Measurements from ENCODE around the gene CBFB. TPM values are rescaled to one million over a fixed set of nuclear protein-coding genes. Genes with fewer than 3 reads are reported as not detected.

The CBFB gene
- total RNA-seq, 2 donors from 2014 or later: 25.7 to 49.3 TPM

- Histone ChIP-seq H3K9me3 (no peaks in the 10 kb centered on the region), H3K36me3 (no peaks in the 10 kb centered on the region), H3K27ac (no peak overlapping the region), H3K27me3 (no peaks in the 10 kb centered on the region), H3K4me3 (no peak overlapping the region), H3K4me1 (peaks cover 0 to 7% of the 10 kb centered on the region in 2 donors)
- TF ChIP-seq CTCF (IDR thresholded peaks at IDR 0.05): no peak
- peak; percentile 11 for DNase-seq (ENCODE audit: low spot score)
Measured at GRCh38 chr16:67024384-67025209, 4.4 kb upstream of the CBFB start.

- DNase-seq (ENCODE audit: low spot score): no peak
- no peaks in the 10 kb centered on the region for H3K27me3 ChIP-seq
- no peaks in the 10 kb centered on the region for H3K36me3 ChIP-seq
- H3K9me3 ChIP-seq: no peaks in the 10 kb centered on the region
- no peak overlapping the region for H3K27ac ChIP-seq
- H3K4me3 ChIP-seq: no peak overlapping the region
- TF ChIP-seq CTCF (IDR thresholded peaks at IDR 0.05): no peak
- peaks cover 0 to 9% of the 10 kb centered on the region in 2 donors for H3K4me1 ChIP-seq
Measured at GRCh38 chr16:67025210-67025550, 3.8 kb upstream of the CBFB start.

GRCh38 chr16:67026570-67026969 is 2.4 kb upstream of the CBFB start:
- H3K27ac ChIP-seq: no peak overlapping the region
- peak; percentile 38 for DNase-seq (ENCODE audit: low spot score)
- H3K36me3 ChIP-seq: no peaks in the 10 kb centered on the region
- no peak overlapping the region for H3K4me3 ChIP-seq
- peaks cover 0 to 23% of the 10 kb centered on the region in 2 donors for H3K4me1 ChIP-seq
- no peak for TF ChIP-seq CTCF (IDR thresholded peaks at IDR 0.05)
- no peaks in the 10 kb centered on the region for H3K27me3 ChIP-seq
- no peaks in the 10 kb centered on the region for H3K9me3 ChIP-seq

- Histone ChIP-seq H3K27me3 (no peaks in the 10 kb centered on the region), H3K4me3 (no peak overlapping the region), H3K9me3 (no peaks in the 10 kb centered on the region), H3K4me1 (peaks cover 0 to 28% of the 10 kb centered on the region in 2 donors), H3K36me3 (no peaks in the 10 kb centered on the region), H3K27ac (no peak overlapping the region)
- TF ChIP-seq CTCF (IDR thresholded peaks at IDR 0.05): no peak
- DNase-seq (ENCODE audit: low spot score): peak; percentile 32
Measured at GRCh38 chr16:67027046-67027445, 1.9 kb upstream of the CBFB start.

- Histone ChIP-seq H3K36me3 (no peaks in the 10 kb centered on the region), H3K9me3 (no peaks in the 10 kb centered on the region), H3K4me3 (peak overlapping the region; percentile 41 to 93), H3K27ac (peak overlapping the region; percentile 90 to 97), H3K27me3 (no peaks in the 10 kb centered on the region), H3K4me1 (peaks cover 0 to 30% of the 10 kb centered on the region in 2 donors)
- no peak for DNase-seq (ENCODE audit: low spot score)
- no peak for TF ChIP-seq CTCF (IDR thresholded peaks at IDR 0.05)
Measured at GRCh38 chr16:67028167-67028695, 718 bp upstream of the CBFB start.
